HEK293T (cell line): Measurements from ENCODE around the gene ARHGAP10.

ENCODE experiments used
- ARNT ChIP-seq: fragments of 450-650 bp; IDR thresholded peaks from 2 replicates; pipeline ENCODE4 v1.6.1; 2017; ENCODE audit warnings: mild to moderate bottlenecking
- FOXA1 ChIP-seq: fragments of 450-650 bp; IDR thresholded peaks from 2 replicates; pipeline ENCODE4 v1.6.1; 2016; ENCODE audit warnings: mild to moderate bottlenecking
- FOXM1 ChIP-seq: fragments of 450-650 bp; IDR thresholded peaks from 2 replicates; pipeline ENCODE4 v1.6.1; 2017; ENCODE audit warnings: mild to moderate bottlenecking, borderline replicate concordance
- SP1 ChIP-seq: fragments of 450-650 bp; IDR thresholded peaks from 2 replicates; pipeline ENCODE4 v1.6.1; 2017
- TF ChIP-seq, protein P1 (sequence below): fragments of 450-650 bp; IDR thresholded peaks from 2 replicates; pipeline ENCODE4 v1.6.1; 2016

DNA sequence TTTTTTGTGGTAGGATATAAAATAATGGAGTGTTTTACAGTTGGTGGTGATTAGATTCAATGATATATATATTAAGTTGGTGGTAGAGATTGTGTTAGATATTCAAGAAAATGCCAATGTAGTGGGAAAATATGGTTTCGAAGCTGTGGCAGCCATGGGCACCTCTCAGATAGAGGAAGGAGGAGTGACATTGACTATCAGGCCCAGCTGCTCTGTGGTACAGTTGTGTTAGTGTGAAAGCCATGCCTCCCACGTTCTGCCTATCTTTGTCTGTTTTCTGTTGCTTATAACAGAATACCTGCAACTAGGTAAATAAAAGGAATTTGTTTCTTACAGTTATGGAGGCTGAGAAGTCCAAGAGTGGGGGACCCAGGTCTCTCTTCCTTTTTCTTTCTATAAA, 101.9 kb downstream of the ARHGAP10 start:
- no peak for TF ChIP-seq FOXM1
- TF ChIP-seq FOXA1 = no peak
- TF ChIP-seq, protein P1, sequence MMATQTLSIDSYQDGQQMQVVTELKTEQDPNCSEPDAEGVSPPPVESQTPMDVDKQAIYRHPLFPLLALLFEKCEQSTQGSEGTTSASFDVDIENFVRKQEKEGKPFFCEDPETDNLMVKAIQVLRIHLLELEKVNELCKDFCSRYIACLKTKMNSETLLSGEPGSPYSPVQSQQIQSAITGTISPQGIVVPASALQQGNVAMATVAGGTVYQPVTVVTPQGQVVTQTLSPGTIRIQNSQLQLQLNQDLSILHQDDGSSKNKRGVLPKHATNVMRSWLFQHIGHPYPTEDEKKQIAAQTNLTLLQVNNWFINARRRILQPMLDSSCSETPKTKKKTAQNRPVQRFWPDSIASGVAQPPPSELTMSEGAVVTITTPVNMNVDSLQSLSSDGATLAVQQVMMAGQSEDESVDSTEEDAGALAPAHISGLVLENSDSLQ = no peak
- TF ChIP-seq ARNT = no peak
- no peak for TF ChIP-seq SP1
